Gastroesophageal sphincter (tissue), 3 donors: ENCODE measurements around the gene CLMP.

Experiments
- EP300 ChIP-seq: sonication (generic); formaldehyde crosslinking; IDR thresholded peaks from one replicate; pipeline ENCODE4 v1.6.1; 2017; ENCODE audit warnings: antibody characterized with exemption, mild to moderate bottlenecking
- TF ChIP-seq, protein P1 (sequence below), 4 experiments: fragments of 200-600 bp in 2 of 4; fragments of 450-650 bp in 2 of 4; sonication (generic) in 1 of 4; IDR thresholded peaks; one replicate each; pipeline ENCODE4 v1.5.1; 2017 to 2019; ENCODE audit warnings: antibody characterized with exemption in 4 of 4, mild to moderate bottlenecking in 2 of 4, moderate library complexity in 2 of 4

DNA sequence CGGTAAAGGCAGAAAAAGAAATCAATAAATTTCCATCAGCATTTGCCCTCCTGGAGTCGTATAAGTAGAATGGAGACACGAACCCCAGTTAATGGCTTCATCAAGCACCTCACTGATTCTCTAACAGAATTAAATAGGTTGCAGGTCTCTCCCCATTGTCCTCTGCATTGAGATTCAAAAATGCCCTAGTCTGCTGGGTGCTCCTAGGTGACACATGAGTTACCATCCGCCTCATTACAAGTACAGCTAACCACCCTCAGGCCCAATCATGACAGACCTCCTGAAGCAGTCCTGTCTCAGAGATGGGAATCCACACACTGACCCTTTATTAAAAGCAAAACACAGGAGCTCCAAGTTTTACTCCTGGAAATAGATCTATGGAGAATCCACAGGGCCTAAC lies 164.5 kb downstream of the CLMP start:
- no peak for TF ChIP-seq EP300
- TF ChIP-seq, protein P1, sequence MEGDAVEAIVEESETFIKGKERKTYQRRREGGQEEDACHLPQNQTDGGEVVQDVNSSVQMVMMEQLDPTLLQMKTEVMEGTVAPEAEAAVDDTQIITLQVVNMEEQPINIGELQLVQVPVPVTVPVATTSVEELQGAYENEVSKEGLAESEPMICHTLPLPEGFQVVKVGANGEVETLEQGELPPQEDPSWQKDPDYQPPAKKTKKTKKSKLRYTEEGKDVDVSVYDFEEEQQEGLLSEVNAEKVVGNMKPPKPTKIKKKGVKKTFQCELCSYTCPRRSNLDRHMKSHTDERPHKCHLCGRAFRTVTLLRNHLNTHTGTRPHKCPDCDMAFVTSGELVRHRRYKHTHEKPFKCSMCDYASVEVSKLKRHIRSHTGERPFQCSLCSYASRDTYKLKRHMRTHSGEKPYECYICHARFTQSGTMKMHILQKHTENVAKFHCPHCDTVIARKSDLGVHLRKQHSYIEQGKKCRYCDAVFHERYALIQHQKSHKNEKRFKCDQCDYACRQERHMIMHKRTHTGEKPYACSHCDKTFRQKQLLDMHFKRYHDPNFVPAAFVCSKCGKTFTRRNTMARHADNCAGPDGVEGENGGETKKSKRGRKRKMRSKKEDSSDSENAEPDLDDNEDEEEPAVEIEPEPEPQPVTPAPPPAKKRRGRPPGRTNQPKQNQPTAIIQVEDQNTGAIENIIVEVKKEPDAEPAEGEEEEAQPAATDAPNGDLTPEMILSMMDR (IDR thresholded peaks at IDR 0.05), result no peak
